ENCODE data around the gene ZNF653. TPM values are rescaled to one million over a fixed set of nuclear protein-coding genes. Genes with fewer than 3 reads are reported as not detected.

ZNF653 gene
- total and polyA plus RNA-seq, 2 donors (not counting 3 experiments of a cell fraction or from before 2014, with no cell fraction given), result 7.0 to 8.7 TPM

DNA sequence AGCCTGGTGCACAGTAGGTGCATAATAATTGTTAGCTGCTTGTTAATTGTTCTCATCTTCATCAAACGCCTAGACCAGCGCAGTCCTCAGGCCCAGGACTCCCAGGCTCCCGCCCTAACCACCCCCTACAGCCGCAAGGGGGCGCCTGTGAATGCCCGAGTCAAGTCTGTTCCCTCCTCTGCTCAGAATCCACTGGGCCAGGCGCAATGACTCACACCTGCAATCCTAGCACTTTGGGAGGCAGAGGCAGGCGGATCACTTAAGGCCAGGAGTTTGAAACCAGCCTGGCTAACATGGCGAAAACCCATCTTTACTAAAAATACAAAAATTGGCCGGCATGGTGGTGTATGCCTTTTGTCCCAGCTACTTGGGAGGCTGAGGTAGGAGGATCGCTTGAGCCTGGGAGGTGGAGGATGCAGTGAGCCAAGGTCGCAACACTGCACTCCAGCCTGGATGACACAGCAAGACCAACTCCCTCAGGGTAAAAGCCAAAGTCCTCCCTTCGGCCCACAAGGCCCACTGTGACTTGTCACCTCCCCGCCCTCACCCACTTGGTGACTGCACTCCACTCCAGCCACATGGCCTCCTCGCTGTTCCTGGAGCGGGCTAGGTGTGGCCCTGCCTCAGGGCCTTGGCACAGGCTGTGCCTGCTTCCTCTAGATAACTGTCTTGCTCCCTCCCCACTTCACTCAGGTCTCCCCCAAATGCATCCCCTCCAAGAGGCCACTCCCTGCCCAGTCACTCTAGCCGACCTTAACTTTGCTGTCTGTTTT lies 9.1 kb downstream of the ZNF653 start:
- Histone ChIP-seq H3K4me2 (ENCODE audit: insufficient read depth, low read length) (no peak overlapping the region), H3K9me3 (replicated peaks; ENCODE audit: control insufficient read depth, insufficient read depth, low read length) (no peaks in the 10 kb centered on the region), H2AFZ (ENCODE audit: low read depth, low read length) (no peak overlapping the region), H3K79me2 (ENCODE audit: control insufficient read depth, insufficient read depth, low read length) (no peaks in the 10 kb centered on the region), H3K4me1 (ENCODE audit: control insufficient read depth, extremely low read depth, insufficient read depth, low read length) (no peaks in the 10 kb centered on the region), H3K27ac (ENCODE audit: insufficient read depth, low read depth, low read length) (no peak overlapping the region), H4K20me1 (replicated peaks; ENCODE audit: control insufficient read depth, extremely low read depth, insufficient read depth, low read length) (no peaks in the 10 kb centered on the region), H3K9me1 (replicated peaks; ENCODE audit: control insufficient read depth, extremely low read depth, insufficient read depth, low read length) (no peaks in the 10 kb centered on the region), H3K36me3 (ENCODE audit: control insufficient read depth in 2 of 2, extremely low read depth in 1 of 2, insufficient read depth in 2 of 2, low read length in 2 of 2) (peaks cover 3 to 9% of the 10 kb centered on the region in 2 experiments), H3K4me3 (replicated peaks in 1 of 3; ENCODE audit: insufficient read depth in 1 of 3, low read depth in 1 of 3, low read length in 3 of 3) (no peak overlapping the region), H3K9ac (replicated peaks; ENCODE audit: extremely low read depth, insufficient read depth, low read length) (no peak overlapping the region), H3K27me3 (ENCODE audit: control insufficient read depth in 2 of 2, insufficient read depth in 2 of 2, low read length in 2 of 2) (no peaks in the 10 kb centered on the region)
- TF ChIP-seq MAX (IDR thresholded peaks at IDR 0.05; ENCODE audit: insufficient read depth, insufficient read length) (no peak), CTCF (IDR thresholded peaks at IDR 0.05; ENCODE audit: extremely low read depth in 1 of 2, insufficient read depth in 1 of 2, low read depth in 1 of 2, low read length in 2 of 2) (peak; percentile 79 to 82)
- no TSS peak for BruUV-seq (replicated peaks)
- ChIA-PET POLR2A (no interaction called here), CTCF (interaction anchor here (1.0 to 2.0 kb wide), 4 partner anchors 9 to 92 kb away, joined by 3 to 7 read pairs (median 4); partner anchors contain the start of gene ZNF653)
- FAIRE-seq, result peak; percentile 80
- peak; percentile 48 for DNase-seq (ENCODE audit: low read depth, low spot score)
- dilution Hi-C loops (cut with MboI; ENCODE audit: extremely low pct_ligation_motif_present, low sequenced_read_pairs), result no loop called here
- intact Hi-C loops (cut with micrococcal nuclease), result loop anchor here (1.0 to 5.0 kb wide), 2 partner anchors 41 to 91 kb away; partner anchors contain the start of gene CNN1

- no peak overlapping the region for H3K27ac ChIP-seq (ENCODE audit: insufficient read depth, low read depth, low read length)
- H3K4me1 ChIP-seq (ENCODE audit: control insufficient read depth, extremely low read depth, insufficient read depth, low read length), result no peaks in the 10 kb centered on the region
- POLR2A ChIA-PET, result no interaction called here
- H3K9me1 ChIP-seq (replicated peaks; ENCODE audit: control insufficient read depth, extremely low read depth, insufficient read depth, low read length), result no peaks in the 10 kb centered on the region
- H3K9ac ChIP-seq (replicated peaks; ENCODE audit: extremely low read depth, insufficient read depth, low read length), result no peak overlapping the region
- intact Hi-C loops (cut with micrococcal nuclease) (loop anchor here (1.0 to 5.0 kb wide), 2 partner anchors 41 to 91 kb away; partner anchors contain the start of gene CNN1), dilution Hi-C loops (cut with MboI; ENCODE audit: extremely low pct_ligation_motif_present, low sequenced_read_pairs) (no loop called here)
- no peak for TF ChIP-seq CTCF (IDR thresholded peaks at IDR 0.05; ENCODE audit: extremely low read depth in 1 of 2, insufficient read depth in 1 of 2, low read depth in 1 of 2, low read length in 2 of 2)
- no peak for TF ChIP-seq MYC (IDR thresholded peaks at IDR 0.05; ENCODE audit: low read depth, low read length)
- TF ChIP-seq POLR2AphosphoS5 (IDR thresholded peaks at IDR 0.05; ENCODE audit: insufficient read depth, low read depth, low read length), result no peak
- TF ChIP-seq POLR2A (IDR thresholded peaks at IDR 0.05; ENCODE audit: low read depth, low read length), result no peak
- no peak for TF ChIP-seq FOS (IDR thresholded peaks at IDR 0.05; ENCODE audit: borderline replicate concordance, insufficient read depth, low read length)
- TF ChIP-seq EZH2 (IDR thresholded peaks at IDR 0.05; ENCODE audit: borderline replicate concordance, low read depth, low read length, severe bottlenecking), result no peak
- BruUV-seq (replicated peaks), result no TSS peak
- no peaks in the 10 kb centered on the region for H3K79me2 ChIP-seq (ENCODE audit: control insufficient read depth, insufficient read depth, low read length)
- H3K4me2 ChIP-seq (ENCODE audit: insufficient read depth, low read length), result no peak overlapping the region
- FAIRE-seq (no peak), DNase-seq (ENCODE audit: low read depth, low spot score) (no peak)
- no peak overlapping the region for H2AFZ ChIP-seq (ENCODE audit: low read depth, low read length)
- peaks cover 3 to 9% of the 10 kb centered on the region in 2 experiments for H3K36me3 ChIP-seq (ENCODE audit: control insufficient read depth in 2 of 2, extremely low read depth in 1 of 2, insufficient read depth in 2 of 2, low read length in 2 of 2)
- H3K27me3 ChIP-seq (ENCODE audit: control insufficient read depth in 2 of 2, insufficient read depth in 2 of 2, low read length in 2 of 2), result no peaks in the 10 kb centered on the region
- CTCF ChIA-PET, result interaction anchor here (1.0 to 1.6 kb wide), 3 partner anchors 10 to 92 kb away, joined by 3 to 4 read pairs (median 3); partner anchors contain the start of gene ZNF653
- H3K9me3 ChIP-seq (replicated peaks; ENCODE audit: control insufficient read depth, insufficient read depth, low read length), result no peaks in the 10 kb centered on the region
- no peak overlapping the region for H3K4me3 ChIP-seq (replicated peaks in 1 of 3; ENCODE audit: insufficient read depth in 1 of 3, low read depth in 1 of 3, low read length in 3 of 3)
- H4K20me1 ChIP-seq (replicated peaks; ENCODE audit: control insufficient read depth, extremely low read depth, insufficient read depth, low read length), result no peaks in the 10 kb centered on the region
Measured at GRCh38 chr19:11495885-11496284, 9.8 kb downstream of the ZNF653 start.
